ENCODE results near the gene HBP1. TPM values are rescaled to one million over a fixed set of nuclear protein-coding genes. Genes with fewer than 3 reads are reported as not detected.

Gene HBP1
- total RNA-seq, 2 experiments from 2014 or later: 9.3 to 18.1 TPM

GRCh38 chr7:107150375-107151073 lies 18.3 kb upstream of the HBP1 start:
- H3K4me2 ChIP-seq (ENCODE audit: low read length): no peak overlapping the region
- DNase-seq (ENCODE audit: low spot score): peak; percentile 84
- H3K9me3 ChIP-seq (ENCODE audit: low read length): no peaks in the 10 kb centered on the region
- H3K36me3 ChIP-seq (ENCODE audit: insufficient read depth, low read length): peaks cover 81% of the 10 kb centered on the region
- no peak overlapping the region for H3K27ac ChIP-seq (ENCODE audit: low read depth, low read length, poor library complexity, severe bottlenecking)
- CTCF ChIA-PET (ENCODE audit: unreplicated experiment): interaction anchor here (1.3 kb wide), 2 partner anchors 203 kb away, joined by 3 to 7 read pairs; no protein-coding TSS in a partner anchor
- H3K4me3 ChIP-seq (ENCODE audit: low read depth, low read length, poor library complexity, severe bottlenecking): no peak overlapping the region
- H3K79me2 ChIP-seq (ENCODE audit: insufficient read depth, low read depth, low read length): peaks cover 33% of the 10 kb centered on the region; the same call in 1 of the 2 replicates
- H3K9me2 ChIP-seq (ENCODE audit: insufficient read depth, low read length): no peaks in the 10 kb centered on the region
- POLR2A ChIA-PET: interaction anchor here (0.6 to 1.3 kb wide), 9 partner anchors 12 to 508 kb away, joined by 3 to 7 read pairs (median 4); partner anchors contain the start of gene HBP1
- H4K20me1 ChIP-seq (ENCODE audit: insufficient read depth, low read length): no peaks in the 10 kb centered on the region; the same call in 1 of the 2 replicates
- H3K4me1 ChIP-seq (ENCODE audit: insufficient read depth, low read length, poor library complexity, severe bottlenecking): peaks cover 41% of the 10 kb centered on the region
- no peak overlapping the region for H2AFZ ChIP-seq (ENCODE audit: low read length)
- BruUV-seq (replicated peaks): no TSS peak
- TF ChIP-seq CTCF (conservative IDR thresholded peaks at IDR 0.05; ENCODE audit: low read length) (peak; percentile 95), EZH2phosphoT487 (IDR thresholded peaks at IDR 0.05; ENCODE audit: borderline replicate concordance, low read depth, low read length) (no peak)
- intact Hi-C loops (cut with micrococcal nuclease; ENCODE audit: unreplicated experiment): loop anchor here (1.0 kb wide), 2 partner anchors 102 to 203 kb away; no protein-coding TSS in a partner anchor

GRCh38 chr7:107151538-107151937 lies 17.3 kb upstream of the HBP1 start:
- ChIA-PET CTCF (ENCODE audit: unreplicated experiment) (interaction anchor here (1.3 kb wide), 1 partner anchor 204 kb away, joined by 3 read pairs; no protein-coding TSS in a partner anchor), POLR2A (interaction anchor here (0.9 kb wide), 1 partner anchor 106 kb away, joined by 3 read pairs; no protein-coding TSS in a partner anchor)
- H3K4me1 ChIP-seq (ENCODE audit: insufficient read depth, low read length, poor library complexity, severe bottlenecking): peaks cover 38% of the 10 kb centered on the region
- intact Hi-C loops (cut with micrococcal nuclease; ENCODE audit: unreplicated experiment): no loop called here
- H3K27ac ChIP-seq (ENCODE audit: low read depth, low read length, poor library complexity, severe bottlenecking): no peak overlapping the region
- no peaks in the 10 kb centered on the region; the same call in 1 of the 2 replicates for H4K20me1 ChIP-seq (ENCODE audit: insufficient read depth, low read length)
- no peak overlapping the region for H2AFZ ChIP-seq (ENCODE audit: low read length)
- no TSS peak for BruUV-seq (replicated peaks)
- H3K9me2 ChIP-seq (ENCODE audit: insufficient read depth, low read length): no peaks in the 10 kb centered on the region
- H3K4me2 ChIP-seq (ENCODE audit: low read length): no peak overlapping the region
- no peak overlapping the region for H3K4me3 ChIP-seq (ENCODE audit: low read depth, low read length, poor library complexity, severe bottlenecking)
- DNase-seq (ENCODE audit: low spot score): no peak
- H3K9me3 ChIP-seq (ENCODE audit: low read length): no peaks in the 10 kb centered on the region
- TF ChIP-seq EZH2phosphoT487 (IDR thresholded peaks at IDR 0.05; ENCODE audit: borderline replicate concordance, low read depth, low read length) (no peak), CTCF (conservative IDR thresholded peaks at IDR 0.05; ENCODE audit: low read length) (no peak)
- peaks cover 33% of the 10 kb centered on the region; the same call in 1 of the 2 replicates for H3K79me2 ChIP-seq (ENCODE audit: insufficient read depth, low read depth, low read length)
- peaks cover 78% of the 10 kb centered on the region for H3K36me3 ChIP-seq (ENCODE audit: insufficient read depth, low read length)

Measured in OCI-LY7 (cell line).